Mesothelial cell of epicardium (in vitro differentiated cells): Measurements from ENCODE around the gene AOC3. TPM values are rescaled to one million over a fixed set of nuclear protein-coding genes. Genes with fewer than 3 reads are reported as not detected.

Source experiments
- DNase-seq, 2 experiments: peaks; one replicate each; pipeline ENCODE4 v3.0.0; 2021; ENCODE audit warnings: low spot score in 2 of 2; ENCODE audit not compliant: unreplicated experiment in 2 of 2
- H3K27ac Mint-ChIP-seq: 2 replicates; pipeline ENCODE4 v1.8.0; 2021; ENCODE audit warnings: mixed read lengths
- H3K27me3 Mint-ChIP-seq: 2 replicates; pipeline ENCODE4 v1.8.0; 2021; ENCODE audit warnings: low read depth, mixed read lengths
- H3K36me3 Mint-ChIP-seq: 2 replicates; pipeline ENCODE4 v1.8.0; 2021; ENCODE audit warnings: mixed read lengths
- H3K4me1 Mint-ChIP-seq: 2 replicates; pipeline ENCODE4 v1.8.0; 2021; ENCODE audit warnings: mixed read lengths
- H3K4me3 Mint-ChIP-seq: 2 replicates; pipeline ENCODE4 v1.8.0; 2021; ENCODE audit warnings: mild to moderate bottlenecking, moderate library complexity, mixed read lengths
- H3K9me3 Mint-ChIP-seq: 2 replicates; pipeline ENCODE4 v1.8.0; 2021; ENCODE audit warnings: mixed read lengths
- CTCF ChIP-seq: fragments of 200-600 bp; sonication (generic); IDR thresholded peaks from one replicate; pipeline ENCODE4 v1.5.0; 2021; ENCODE audit warnings: antibody characterized with exemption; ENCODE audit not compliant: unreplicated experiment
- total RNA-seq: library from RNA; stranded (reverse); gene quantifications from 3 replicates; pipeline ENCODE4 v1.2.1, GENCODE V29; 2021

AOC3 gene
- total RNA-seq = 1.5 to 2.3 TPM (median 1.9 TPM) in 3 replicates

GRCh38 chr17:42850954-42851353 lies at the start of gene AOC3:
Gene AOC3, plus strand, starts transcription at chr17:42851199. Its CDS starts 145 bp downstream, at chr17:42851344.
- no peak for DNase-seq
- H3K36me3 Mint-ChIP-seq = no peaks in the 10 kb centered on the region
- H3K9me3 Mint-ChIP-seq = no peaks in the 10 kb centered on the region
- peaks cover 5% of the 10 kb centered on the region for H3K27me3 Mint-ChIP-seq
- H3K27ac Mint-ChIP-seq = no peak within 1 kb of the TSS
- H3K4me3 Mint-ChIP-seq = no peak within 1 kb of the TSS
- TF ChIP-seq CTCF = no peak
- no peaks in the 10 kb centered on the region for H3K4me1 Mint-ChIP-seq

GRCh38 chr17:42803074-42803883 lies 47.7 kb upstream of the AOC3 start:
- TF ChIP-seq CTCF = no peak
- Mint-ChIP-seq H3K27ac (no peak overlapping the region), H3K4me1 (peaks cover 5% of the 10 kb centered on the region), H3K27me3 (peaks cover 12% of the 10 kb centered on the region), H3K36me3 (no peaks in the 10 kb centered on the region), H3K4me3 (no peak overlapping the region), H3K9me3 (no peaks in the 10 kb centered on the region)
- DNase-seq = no peak

- H3K27ac Mint-ChIP-seq = no peak overlapping the region
- H3K9me3 Mint-ChIP-seq = no peaks in the 10 kb centered on the region
- peaks cover 9% of the 10 kb centered on the region for H3K27me3 Mint-ChIP-seq
- peaks cover 2% of the 10 kb centered on the region for H3K36me3 Mint-ChIP-seq
- no peak overlapping the region for H3K4me3 Mint-ChIP-seq
- DNase-seq = no peak
- TF ChIP-seq CTCF = no peak
- H3K4me1 Mint-ChIP-seq = no peaks in the 10 kb centered on the region
These were observed 46.1 kb upstream of the AOC3 start for GRCh38 chr17:42804918-42805367.

- no peaks in the 10 kb centered on the region for H3K9me3 Mint-ChIP-seq
- H3K4me1 Mint-ChIP-seq = no peaks in the 10 kb centered on the region
- no peak overlapping the region for H3K27ac Mint-ChIP-seq
- DNase-seq = no peak
- H3K36me3 Mint-ChIP-seq = peaks cover 10% of the 10 kb centered on the region
- H3K4me3 Mint-ChIP-seq = no peak overlapping the region
- H3K27me3 Mint-ChIP-seq = peaks cover 5% of the 10 kb centered on the region
- no peak for TF ChIP-seq CTCF
These were observed 44.8 kb upstream of the AOC3 start for GRCh38 chr17:42806249-42806648.

GRCh38 chr17:42809250-42809649 lies 41.7 kb upstream of the AOC3 start:
- DNase-seq = no peak
- no peak for TF ChIP-seq CTCF
- no peaks in the 10 kb centered on the region for H3K9me3 Mint-ChIP-seq
- no peaks in the 10 kb centered on the region for H3K4me1 Mint-ChIP-seq
- H3K27me3 Mint-ChIP-seq = no peaks in the 10 kb centered on the region
- H3K4me3 Mint-ChIP-seq = no peak overlapping the region
- H3K36me3 Mint-ChIP-seq = peaks cover 20% of the 10 kb centered on the region
- H3K27ac Mint-ChIP-seq = no peak overlapping the region
